Measurements from ENCODE around the gene ZNF407. TPM values are rescaled to one million over a fixed set of nuclear protein-coding genes. Genes with fewer than 3 reads are reported as not detected.

Gene ZNF407
- total RNA-seq, 2 experiments from 2014 or later: 23.2 to 24.7 TPM

DNA sequence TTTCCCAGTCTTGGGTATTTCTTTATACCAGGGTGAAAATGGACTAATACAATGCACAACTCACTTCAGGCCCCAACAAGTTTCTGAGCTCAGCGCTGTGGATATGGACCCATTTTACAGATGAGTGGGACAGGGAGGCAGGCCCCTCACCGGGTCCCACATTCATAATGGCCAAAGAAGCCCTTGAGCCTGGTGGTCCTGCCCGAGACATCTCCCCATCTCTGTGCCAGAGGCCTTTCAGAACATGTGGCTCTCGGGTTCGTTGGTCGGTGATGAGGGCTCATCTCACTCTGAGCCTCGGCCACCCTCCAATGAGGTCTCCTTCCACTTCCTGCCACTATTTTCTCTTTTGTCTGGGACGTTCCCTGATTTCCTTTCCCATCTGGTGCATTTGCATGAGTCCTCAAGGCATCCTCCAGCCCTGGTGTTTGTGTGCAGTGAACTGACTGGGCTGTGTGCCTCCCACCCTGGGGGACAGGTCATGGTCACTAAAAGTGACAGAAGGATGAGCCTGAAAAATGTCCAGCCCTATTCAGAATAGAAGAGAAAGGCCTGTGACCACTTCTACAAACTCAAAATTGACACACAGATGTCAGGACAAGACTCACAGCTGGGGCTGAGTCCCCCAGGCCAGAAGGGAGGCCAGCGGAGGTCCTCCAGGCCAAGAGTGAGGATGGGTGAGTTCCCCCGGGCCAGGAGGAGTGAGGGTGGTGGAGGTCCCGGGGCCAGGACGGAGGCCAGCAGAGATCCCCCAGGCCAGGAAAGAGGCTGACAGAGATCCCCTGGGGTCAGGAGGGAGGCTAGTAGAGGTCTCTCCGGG lies 476.7 kb downstream of the ZNF407 start:
- Mint-ChIP-seq H3K4me3 (no peak overlapping the region), H3K36me3 (ENCODE audit: low read depth) (peaks cover 38% of the 10 kb centered on the region), H3K27me3 (no peaks in the 10 kb centered on the region), H3K27ac (peak overlapping the region; percentile 25), H3K9me3 (peaks cover 5% of the 10 kb centered on the region), H3K4me1 (ENCODE audit: low read depth) (peaks cover 28% of the 10 kb centered on the region)
- Histone ChIP-seq H3K36me3 (ENCODE audit: insufficient read depth, low read length) (no peaks in the 10 kb centered on the region), H3K27me3 (ENCODE audit: control insufficient read depth in 1 of 2, insufficient read depth in 2 of 2, low read length in 2 of 2) (no peaks in the 10 kb centered on the region), H3K4me3 (ENCODE audit: low read length) (no peak overlapping the region), H3K4me1 (ENCODE audit: insufficient read depth, low read length) (peaks cover 36% of the 10 kb centered on the region), H3K27ac (ENCODE audit: low read depth in 1 of 2, low read length in 2 of 2) (no peak overlapping the region), H3K9me3 (ENCODE audit: control insufficient read depth in 1 of 2, insufficient read depth in 1 of 2, low read length in 2 of 2) (peaks cover 37 to 60% of the 10 kb centered on the region in 2 experiments)
- intact Hi-C loops (cut with DNase I, micrococcal nuclease): loop anchor here (5.0 to 10.0 kb wide), 2 partner anchors 138 to 180 kb away; partner anchors contain the start of gene TSHZ1 (in 1 of the 2)
- no peak for DNase-seq
- no peak for ATAC-seq (ENCODE audit: poor library complexity)
- TF ChIP-seq, protein P1, sequence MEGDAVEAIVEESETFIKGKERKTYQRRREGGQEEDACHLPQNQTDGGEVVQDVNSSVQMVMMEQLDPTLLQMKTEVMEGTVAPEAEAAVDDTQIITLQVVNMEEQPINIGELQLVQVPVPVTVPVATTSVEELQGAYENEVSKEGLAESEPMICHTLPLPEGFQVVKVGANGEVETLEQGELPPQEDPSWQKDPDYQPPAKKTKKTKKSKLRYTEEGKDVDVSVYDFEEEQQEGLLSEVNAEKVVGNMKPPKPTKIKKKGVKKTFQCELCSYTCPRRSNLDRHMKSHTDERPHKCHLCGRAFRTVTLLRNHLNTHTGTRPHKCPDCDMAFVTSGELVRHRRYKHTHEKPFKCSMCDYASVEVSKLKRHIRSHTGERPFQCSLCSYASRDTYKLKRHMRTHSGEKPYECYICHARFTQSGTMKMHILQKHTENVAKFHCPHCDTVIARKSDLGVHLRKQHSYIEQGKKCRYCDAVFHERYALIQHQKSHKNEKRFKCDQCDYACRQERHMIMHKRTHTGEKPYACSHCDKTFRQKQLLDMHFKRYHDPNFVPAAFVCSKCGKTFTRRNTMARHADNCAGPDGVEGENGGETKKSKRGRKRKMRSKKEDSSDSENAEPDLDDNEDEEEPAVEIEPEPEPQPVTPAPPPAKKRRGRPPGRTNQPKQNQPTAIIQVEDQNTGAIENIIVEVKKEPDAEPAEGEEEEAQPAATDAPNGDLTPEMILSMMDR (IDR thresholded peaks at IDR 0.05): no peak
- ChIA-PET CTCF (no interaction called here), POLR2A (interaction anchor here (0.6 kb wide), 1 partner anchor 45 kb away, joined by 3 read pairs; no protein-coding TSS in a partner anchor)

GRCh38 chr18:75075016-75075305 lies 477.3 kb downstream of the ZNF407 start:
- DNase-seq (no peak), ATAC-seq (ENCODE audit: poor library complexity) (no peak)
- peaks cover 5% of the 10 kb centered on the region for H3K9me3 Mint-ChIP-seq
- H3K4me3 ChIP-seq (ENCODE audit: low read length): no peak overlapping the region
- no peaks in the 10 kb centered on the region for H3K36me3 ChIP-seq (ENCODE audit: insufficient read depth, low read length)
- intact Hi-C loops (cut with DNase I, micrococcal nuclease): loop anchor here in 1 of 2 experiments (10.0 kb wide), 1 partner anchor 180 kb away; no protein-coding TSS in a partner anchor
- ChIA-PET CTCF (no interaction called here), POLR2A (interaction anchor here (0.6 kb wide), 1 partner anchor 46 kb away, joined by 3 read pairs; no protein-coding TSS in a partner anchor)
- peaks cover 38% of the 10 kb centered on the region for H3K36me3 Mint-ChIP-seq (ENCODE audit: low read depth)
- no peak overlapping the region for H3K27ac Mint-ChIP-seq
- no peaks in the 10 kb centered on the region for H3K27me3 Mint-ChIP-seq
- peaks cover 37 to 64% of the 10 kb centered on the region in 2 experiments for H3K9me3 ChIP-seq (ENCODE audit: control insufficient read depth in 1 of 2, insufficient read depth in 1 of 2, low read length in 2 of 2)
- TF ChIP-seq, protein P1 (IDR thresholded peaks at IDR 0.05): no peak
- no peak overlapping the region for H3K27ac ChIP-seq (ENCODE audit: low read depth in 1 of 2, low read length in 2 of 2)
- peaks cover 30% of the 10 kb centered on the region for H3K4me1 ChIP-seq (ENCODE audit: insufficient read depth, low read length)
- H3K4me1 Mint-ChIP-seq (ENCODE audit: low read depth): peaks cover 22% of the 10 kb centered on the region
- H3K27me3 ChIP-seq (ENCODE audit: control insufficient read depth in 1 of 2, insufficient read depth in 2 of 2, low read length in 2 of 2): no peaks in the 10 kb centered on the region
- no peak overlapping the region for H3K4me3 Mint-ChIP-seq

- ATAC-seq (ENCODE audit: poor library complexity) (no peak), DNase-seq (no peak)
- H3K4me3 ChIP-seq (ENCODE audit: low read length): no peak overlapping the region
- Mint-ChIP-seq H3K27me3 (no peaks in the 10 kb centered on the region), H3K4me3 (no peak overlapping the region), H3K4me1 (ENCODE audit: low read depth) (peaks cover 17% of the 10 kb centered on the region), H3K27ac (no peak overlapping the region), H3K9me3 (peaks cover 5% of the 10 kb centered on the region), H3K36me3 (ENCODE audit: low read depth) (peaks cover 38% of the 10 kb centered on the region)
- H3K27ac ChIP-seq (ENCODE audit: low read depth in 1 of 2, low read length in 2 of 2): no peak overlapping the region
- H3K4me1 ChIP-seq (ENCODE audit: insufficient read depth, low read length): peaks cover 26% of the 10 kb centered on the region
- ChIA-PET CTCF (no interaction called here), POLR2A (no interaction called here)
- no peaks in the 10 kb centered on the region for H3K36me3 ChIP-seq (ENCODE audit: insufficient read depth, low read length)
- no peaks in the 10 kb centered on the region for H3K27me3 ChIP-seq (ENCODE audit: control insufficient read depth in 1 of 2, insufficient read depth in 2 of 2, low read length in 2 of 2)
- H3K9me3 ChIP-seq (ENCODE audit: control insufficient read depth in 1 of 2, insufficient read depth in 1 of 2, low read length in 2 of 2): peaks cover 37 to 64% of the 10 kb centered on the region in 2 experiments
- intact Hi-C loops (cut with DNase I, micrococcal nuclease): loop anchor here in 1 of 2 experiments (10.0 kb wide), 1 partner anchor 181 kb away; no protein-coding TSS in a partner anchor
- TF ChIP-seq, protein P1 (IDR thresholded peaks at IDR 0.05): no peak
These were observed 477.8 kb downstream of the ZNF407 start for GRCh38 chr18:75075429-75075841.
